SH-SY5Y (cell line): Measurements from ENCODE around the gene C10orf120.

Experiments used
- GATA2 ChIP-seq: IDR thresholded peaks from 2 replicates; pipeline ENCODE4 v1.6.1; 2011; ENCODE audit warnings: mild to moderate bottlenecking, low read depth, low read length
- GATA3 ChIP-seq: IDR thresholded peaks from 2 replicates; pipeline ENCODE4 v1.6.1; 2011; ENCODE audit warnings: low read depth, mild to moderate bottlenecking, low read length, moderate library complexity

DNA sequence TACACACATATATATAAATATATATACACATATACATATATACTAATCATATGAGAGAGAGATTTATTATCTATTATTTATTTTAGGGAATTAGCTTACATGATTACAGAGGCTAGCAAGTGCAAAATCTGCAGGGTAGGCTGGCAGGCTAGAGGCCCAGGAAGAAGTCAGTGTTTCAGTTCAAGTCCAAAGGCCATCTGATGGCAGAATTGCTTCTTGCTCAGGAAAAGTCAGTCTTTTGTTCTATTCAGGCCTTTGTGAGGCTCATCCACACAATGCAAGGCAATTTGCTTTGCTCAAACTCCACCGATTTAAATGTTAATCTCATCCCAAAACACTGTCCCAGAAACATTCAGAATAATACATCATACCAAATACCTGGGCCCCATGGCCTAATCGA, 2.6 kb upstream of the C10orf120 start:
- TF ChIP-seq GATA2 (no peak), GATA3 (no peak)
